HG02623 (cell line): Measurements from ENCODE around the gene TEX28.
"Not testable (repeated sequence)": the region's sequence is repeated elsewhere in the genome, so short reads cannot be mapped to it uniquely, and the experiment has no call there.

Source experiments
- ATAC-seq: cut with Tn5 transposase; IDR thresholded peaks from one replicate; pipeline ENCODE4 v1.9.1; 2021; ENCODE audit warnings: moderate library complexity; ENCODE audit not compliant: unreplicated experiment

Gene TEX28

GRCh38 chrX:154312116-154312515 lies 17.2 kb upstream of the TEX28 start:
- no peak for ATAC-seq

GRCh38 chrX:154310616-154311536 lies 16.0 kb upstream of the TEX28 start:
- no peak for ATAC-seq

- ATAC-seq = no peak
Observed at GRCh38 chrX:154309041-154309775, 14.3 kb upstream of the TEX28 start.

- ATAC-seq = no peak
Observed at GRCh38 chrX:154308108-154308946, 13.4 kb upstream of the TEX28 start.

GRCh38 chrX:154307202-154307601 lies 12.3 kb upstream of the TEX28 start:
- no peak for ATAC-seq

GRCh38 chrX:154305541-154306205 lies 10.7 kb upstream of the TEX28 start:
- no peak for ATAC-seq

- no peak for ATAC-seq
Observed at GRCh38 chrX:154304846-154305245, 9.9 kb upstream of the TEX28 start.

GRCh38 chrX:154303476-154303875 lies 8.6 kb upstream of the TEX28 start:
- no peak for ATAC-seq

- not testable (repeated sequence) for ATAC-seq
Observed at GRCh38 chrX:154302998-154303397, 8.1 kb upstream of the TEX28 start.

- no peak for ATAC-seq
Observed at GRCh38 chrX:154300816-154301215, 5.9 kb upstream of the TEX28 start.

- no peak for ATAC-seq
Observed at GRCh38 chrX:154298312-154298711, 3.4 kb upstream of the TEX28 start.

GRCh38 chrX:154296731-154297130 lies 1.8 kb upstream of the TEX28 start:
- no peak for ATAC-seq

GRCh38 chrX:154295664-154296310 lies 863 bp upstream of the TEX28 start, which contains the start of gene TKTL1:
TKTL1 (plus strand) TSS chrX:154295795; CDS start chrX:154295860, 65 bp downstream.
- no peak for ATAC-seq

- not testable (repeated sequence) for ATAC-seq
Observed at GRCh38 chrX:154286406-154286805, 8.5 kb downstream of the TEX28 start.

- ATAC-seq = not testable (repeated sequence)
Observed at GRCh38 chrX:154284489-154285338, 10.2 kb downstream of the TEX28 start.

GRCh38 chrX:154269245-154269644 lies 25.7 kb downstream of the TEX28 start:
- not testable (repeated sequence) for ATAC-seq

- ATAC-seq = not testable (repeated sequence)
Observed at GRCh38 chrX:154263072-154263471, 31.9 kb downstream of the TEX28 start.

GRCh38 chrX:154258711-154259110 lies 36.2 kb downstream of the TEX28 start:
- ATAC-seq = not testable (repeated sequence)

- ATAC-seq = not testable (repeated sequence)
Observed at GRCh38 chrX:154257282-154257681, 37.6 kb downstream of the TEX28 start, which contains the start of gene OPN1MW3. OPN1MW3 (plus strand) TSS chrX:154257582; CDS start chrX:154257620, 38 bp downstream.
